ENCODE results near the gene FBXO45.

DNA sequence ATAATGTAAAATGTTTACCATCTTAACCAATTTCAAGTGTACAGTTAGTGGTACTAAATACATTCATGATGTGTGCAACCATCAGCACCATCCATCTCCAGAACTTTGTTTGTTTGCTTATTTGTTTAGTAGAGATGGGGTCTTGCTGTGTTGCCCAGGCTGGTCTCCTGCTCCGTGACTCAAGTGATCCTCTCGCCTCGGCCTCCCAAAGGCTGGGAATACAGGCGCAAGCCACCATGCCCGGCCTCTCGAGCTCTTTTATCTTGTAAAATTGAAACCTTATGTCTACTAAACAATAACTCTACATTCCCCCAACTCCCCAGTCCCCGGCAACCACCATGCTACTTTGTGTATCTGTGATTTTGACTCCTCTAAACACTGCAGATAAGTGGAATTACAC lies 31.9 kb downstream of the FBXO45 start:
- TF ChIP-seq, protein P1, sequence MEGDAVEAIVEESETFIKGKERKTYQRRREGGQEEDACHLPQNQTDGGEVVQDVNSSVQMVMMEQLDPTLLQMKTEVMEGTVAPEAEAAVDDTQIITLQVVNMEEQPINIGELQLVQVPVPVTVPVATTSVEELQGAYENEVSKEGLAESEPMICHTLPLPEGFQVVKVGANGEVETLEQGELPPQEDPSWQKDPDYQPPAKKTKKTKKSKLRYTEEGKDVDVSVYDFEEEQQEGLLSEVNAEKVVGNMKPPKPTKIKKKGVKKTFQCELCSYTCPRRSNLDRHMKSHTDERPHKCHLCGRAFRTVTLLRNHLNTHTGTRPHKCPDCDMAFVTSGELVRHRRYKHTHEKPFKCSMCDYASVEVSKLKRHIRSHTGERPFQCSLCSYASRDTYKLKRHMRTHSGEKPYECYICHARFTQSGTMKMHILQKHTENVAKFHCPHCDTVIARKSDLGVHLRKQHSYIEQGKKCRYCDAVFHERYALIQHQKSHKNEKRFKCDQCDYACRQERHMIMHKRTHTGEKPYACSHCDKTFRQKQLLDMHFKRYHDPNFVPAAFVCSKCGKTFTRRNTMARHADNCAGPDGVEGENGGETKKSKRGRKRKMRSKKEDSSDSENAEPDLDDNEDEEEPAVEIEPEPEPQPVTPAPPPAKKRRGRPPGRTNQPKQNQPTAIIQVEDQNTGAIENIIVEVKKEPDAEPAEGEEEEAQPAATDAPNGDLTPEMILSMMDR (IDR thresholded peaks at IDR 0.05), result no peak
- no peak for TF ChIP-seq POLR2A (IDR thresholded peaks at IDR 0.05)

Measured in testis (tissue), 2 donors.